Activated naive CD4-positive, alpha-beta T cell treated with anti-CD3 and anti-CD28 coated beads, Interleukin-2, amount 50 U/mL, for 24 hours (primary cell): Measurements from ENCODE around the gene AIF1.

Experiments used
- H3K27ac Mint-ChIP-seq: one replicate; pipeline ENCODE4 v1.8.0; 2021; ENCODE audit warnings: mild to moderate bottlenecking, mixed read lengths
- H3K27me3 Mint-ChIP-seq: one replicate; pipeline ENCODE4 v1.8.0; 2021; ENCODE audit warnings: mixed read lengths
- H3K36me3 Mint-ChIP-seq: one replicate; pipeline ENCODE4 v1.8.0; 2021; ENCODE audit warnings: mixed read lengths
- H3K4me1 Mint-ChIP-seq: one replicate; pipeline ENCODE4 v1.8.0; 2021; ENCODE audit warnings: mixed read lengths
- H3K4me3 Mint-ChIP-seq: one replicate; pipeline ENCODE4 v1.8.0; 2021; ENCODE audit warnings: mild to moderate bottlenecking, mixed read lengths
- H3K9me3 Mint-ChIP-seq: one replicate; pipeline ENCODE4 v1.8.0; 2021; ENCODE audit warnings: mixed read lengths

The AIF1 gene

GRCh38 chr6:31660381-31661261 lies 45.6 kb downstream of the AIF1 start, which contains the start of gene C6orf47:
C6orf47 (minus strand) TSS chr6:31660778; CDS start chr6:31659947, 831 bp downstream.
- no peaks in the 10 kb centered on the region for H3K9me3 Mint-ChIP-seq

GRCh38 chr6:31661262-31662123 lies 46.5 kb downstream of the AIF1 start:
- H3K27me3 Mint-ChIP-seq, result no peaks in the 10 kb centered on the region
- H3K4me1 Mint-ChIP-seq, result peaks cover 72% of the 10 kb centered on the region
- H3K9me3 Mint-ChIP-seq, result no peaks in the 10 kb centered on the region

More at GRCh38 chr6:31660381-31661261, 45.6 kb downstream of the AIF1 start, which contains the start of gene C6orf47:
- no peaks in the 10 kb centered on the region for H3K27me3 Mint-ChIP-seq
- peaks cover 74% of the 10 kb centered on the region for H3K4me1 Mint-ChIP-seq
- H3K27ac Mint-ChIP-seq, result peak within 1 kb of the TSS; percentile 82
- H3K4me3 Mint-ChIP-seq, result peak within 1 kb of the TSS; percentile 93
- peaks cover 12% of the 10 kb centered on the region for H3K36me3 Mint-ChIP-seq

GRCh38 chr6:31662124-31662723 lies 47.2 kb downstream of the AIF1 start:
- Mint-ChIP-seq H3K27me3 (no peaks in the 10 kb centered on the region), H3K4me1 (peaks cover 75% of the 10 kb centered on the region), H3K36me3 (peaks cover 22% of the 10 kb centered on the region), H3K9me3 (no peaks in the 10 kb centered on the region), H3K4me3 (peak overlapping the region; percentile 49), H3K27ac (peak overlapping the region; percentile 55)

More at GRCh38 chr6:31661262-31662123, 46.5 kb downstream of the AIF1 start:
- peak overlapping the region; percentile 93 for H3K4me3 Mint-ChIP-seq
- peaks cover 19% of the 10 kb centered on the region for H3K36me3 Mint-ChIP-seq
- no peak overlapping the region for H3K27ac Mint-ChIP-seq

GRCh38 chr6:31663126-31663960 lies 48.3 kb downstream of the AIF1 start:
- Mint-ChIP-seq H3K4me1 (peaks cover 75% of the 10 kb centered on the region), H3K27me3 (no peaks in the 10 kb centered on the region), H3K4me3 (peak overlapping the region; percentile 99), H3K27ac (peak overlapping the region; percentile 99), H3K9me3 (no peaks in the 10 kb centered on the region), H3K36me3 (peaks cover 26% of the 10 kb centered on the region)

- peaks cover 26% of the 10 kb centered on the region for H3K36me3 Mint-ChIP-seq
Measured at GRCh38 chr6:31663961-31664789, 49.1 kb downstream of the AIF1 start.

GRCh38 chr6:31664790-31665500 lies 49.9 kb downstream of the AIF1 start, which contains the start of gene GPANK1:
GPANK1 (minus strand) TSS chr6:31664997; CDS start chr6:31664478, 519 bp downstream.
- Mint-ChIP-seq H3K27me3 (no peaks in the 10 kb centered on the region), H3K4me3 (peak within 1 kb of the TSS; percentile 99), H3K27ac (peak within 1 kb of the TSS; percentile 99), H3K9me3 (no peaks in the 10 kb centered on the region), H3K36me3 (peaks cover 26% of the 10 kb centered on the region), H3K4me1 (peaks cover 68% of the 10 kb centered on the region)

More at GRCh38 chr6:31663961-31664789, 49.1 kb downstream of the AIF1 start:
- H3K27ac Mint-ChIP-seq, result peak overlapping the region; percentile 99
- no peaks in the 10 kb centered on the region for H3K27me3 Mint-ChIP-seq
- H3K4me3 Mint-ChIP-seq, result peak overlapping the region; percentile 99
- no peaks in the 10 kb centered on the region for H3K9me3 Mint-ChIP-seq
- peaks cover 75% of the 10 kb centered on the region for H3K4me1 Mint-ChIP-seq

GRCh38 chr6:31665501-31666336 lies 50.7 kb downstream of the AIF1 start, which contains the start of gene CSNK2B:
CSNK2B (plus strand) TSS chr6:31666080; CDS start chr6:31666832, 752 bp downstream.
- H3K9me3 Mint-ChIP-seq, result no peaks in the 10 kb centered on the region
- H3K4me3 Mint-ChIP-seq, result peak within 1 kb of the TSS; percentile 99
- H3K4me1 Mint-ChIP-seq, result peaks cover 65% of the 10 kb centered on the region
- peaks cover 26% of the 10 kb centered on the region for H3K36me3 Mint-ChIP-seq
- H3K27ac Mint-ChIP-seq, result peak within 1 kb of the TSS; percentile 99
- H3K27me3 Mint-ChIP-seq, result no peaks in the 10 kb centered on the region

GRCh38 chr6:31666337-31666965 lies 51.4 kb downstream of the AIF1 start:
- H3K27ac Mint-ChIP-seq, result peak overlapping the region; percentile 99
- H3K27me3 Mint-ChIP-seq, result no peaks in the 10 kb centered on the region
- peaks cover 59% of the 10 kb centered on the region for H3K4me1 Mint-ChIP-seq
- peaks cover 26% of the 10 kb centered on the region for H3K36me3 Mint-ChIP-seq
- H3K9me3 Mint-ChIP-seq, result no peaks in the 10 kb centered on the region
- H3K4me3 Mint-ChIP-seq, result peak overlapping the region; percentile 99
